Spleen (tissue), 11 donors: ENCODE results near the gene TNFAIP3. TPM values are rescaled to one million over a fixed set of nuclear protein-coding genes. Genes with fewer than 3 reads are reported as not detected.

ENCODE experiments used
- DNase-seq: peaks from one replicate; pipeline ENCODE4 v3.0.0-alpha.2; 2020
- H3K27ac ChIP-seq, 8 donors: fragments of 200-600 bp; sonication (generic) in 7 of 8; 1 replicate in 4 of 8; 2 replicates in 4 of 8; pipeline versions ENCODE4 v1.5.0 to v1.8.0; 2016 to 2021; ENCODE audit warnings: inconsistent platforms in 4 of 8, mild to moderate bottlenecking in 4 of 8, moderate library complexity in 1 of 8
- H3K27me3 ChIP-seq, 7 donors: fragments of 200-600 bp; sonication (generic) in 6 of 7; replicated peaks in 1 of 7; 1 replicate in 4 of 7; 2 replicates in 3 of 7; pipeline versions ENCODE4 v1.5.0 to v1.8.0; 2016 to 2021; ENCODE audit warnings: inconsistent platforms in 3 of 7, mild to moderate bottlenecking in 1 of 7
- H3K36me3 ChIP-seq, 6 donors: fragments of 200-600 bp; sonication (generic) in 5 of 6; 1 replicate in 4 of 6; 2 replicates in 2 of 6; pipeline versions ENCODE4 v1.5.0 to v1.8.0; 2016 to 2021; ENCODE audit warnings: inconsistent platforms in 2 of 6
- H3K4me1 ChIP-seq, 6 donors: fragments of 200-600 bp; sonication (generic) in 5 of 6; 1 replicate in 3 of 6; 2 replicates in 3 of 6; pipeline versions ENCODE4 v1.5.0 to v1.8.0; 2016 to 2021; ENCODE audit warnings: inconsistent platforms in 3 of 6
- H3K4me3 ChIP-seq, 8 donors: fragments of 200-600 bp; sonication (generic) in 7 of 8; 1 replicate in 4 of 8; 2 replicates in 4 of 8; pipeline versions ENCODE4 v1.5.0 to v1.8.0; 2016 to 2021; ENCODE audit warnings: inconsistent platforms in 4 of 8, mild to moderate bottlenecking in 4 of 8, moderate library complexity in 2 of 8
- H3K9me3 ChIP-seq, 8 donors: fragments of 200-600 bp; sonication (generic) in 7 of 8; 1 replicate in 4 of 8; 2 replicates in 4 of 8; pipeline versions ENCODE4 v1.5.0 to v1.8.0; 2016 to 2021; ENCODE audit warnings: inconsistent platforms in 4 of 8
- POLR2A ChIP-seq, 3 donors: fragments of 450-650 bp; IDR thresholded peaks; one replicate each; pipeline ENCODE4 v1.5.1; 2017; ENCODE audit warnings: antibody characterized with exemption in 3 of 3, mild to moderate bottlenecking in 1 of 3
- POLR2AphosphoS5 ChIP-seq, 3 donors: sonication (generic); formaldehyde crosslinking; IDR thresholded peaks; one replicate each; pipeline ENCODE4 v1.5.1; 2017; ENCODE audit warnings: antibody characterized with exemption in 3 of 3
- WGBS, 5 donors: extraction: QIAGEN DNeasy Blood & Tissue Kit in 3 of 5; methylation state at CpG; one replicate each; pipeline versions ENCODE4 v1.1.5 to v1.1.7; 2013 to 2018; 5-methylcytosine and 5-hydroxymethylcytosine counted together
- intact Hi-C: fragments of 100-400 bp; cut with DNase I; formaldehyde crosslinking; loops from one replicate; pipeline ENCODE4 v1.15.0; 2023; ENCODE audit warnings: low total_unique reads
- polyA plus RNA-seq, 3 donors: library from polyadenylated mRNA; stranded (reverse); fragments of 200-250 nt; gene quantifications; one replicate each; pipeline ENCODE4 v1.2.1, GENCODE V29; 2013
- total RNA-seq, 7 donors: library from RNA; depleted of rRNA in 3 of 7; stranded (reverse); fragments of >200 nt in 3 of 7; fragmentation: NEBNext Ultra II Directional in 4 of 7; extraction: Animal tissue kit (Norgen Biotek cat#: 25700) in 4 of 7; gene quantifications; one replicate each; pipeline versions ENCODE4 v1.1.0 to v1.2.1, GENCODE V29; 2016 to 2021
- TF ChIP-seq, protein P1 (sequence below), 11 experiments: fragments of 200-600 bp in 7 of 11; fragments of 450-650 bp in 4 of 11; sonication (generic) in 4 of 11; IDR thresholded peaks in 8 of 11; conservative IDR thresholded peaks in 3 of 11; 1 replicate in 7 of 11; 2 replicates in 4 of 11; pipeline versions ENCODE4 v1.4.0 to v1.8.0; 2016 to 2021; ENCODE audit warnings: antibody characterized with exemption in 11 of 11, inconsistent platforms in 4 of 11, mild to moderate bottlenecking in 1 of 11
- donor health status: healthy with polysubstance abuse.
- donor health status: DM: no; HTN: no; CAD: no; lungs with moderate emphysema.
- donor health status: DM: no; HTN: no; CAD: no.
- donor health status: Bipolar disorder and iron deficiency.
- donor health status: healthy.
- donor health status: DM: no; HTN: no; CAD: no.
- donor health status: DM: yes; HTN: yes; CAD: no.

Gene TNFAIP3
- total and polyA plus RNA-seq, 10 donors = 23.2 to 133 (median 51.7) TPM

DNA sequence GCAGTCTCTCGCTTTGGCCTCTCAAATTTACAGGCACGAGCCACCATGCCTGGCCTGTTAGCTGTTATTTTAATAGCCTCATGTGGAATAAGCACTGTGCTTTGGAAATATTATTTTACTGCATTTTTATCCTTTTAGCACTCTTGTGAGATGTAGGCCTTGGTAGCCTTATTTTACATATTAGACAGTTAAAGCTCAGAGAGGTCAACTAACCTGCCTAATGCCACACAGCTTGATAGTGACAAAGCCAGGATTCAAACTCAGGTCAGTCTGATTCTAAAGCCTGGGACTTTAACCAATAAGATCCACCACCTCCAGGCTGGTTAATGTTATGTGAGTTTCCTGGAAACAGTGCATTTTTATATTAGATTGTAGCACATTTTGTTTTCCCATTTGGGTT lies 9.5 kb downstream of the TNFAIP3 start:
- intact Hi-C loops = no loop called here
- DNase-seq = no peak
- H3K36me3 ChIP-seq = peaks cover 10 to 90% (median 73%) of the 10 kb centered on the region in 6 donors
- TF ChIP-seq, protein P1, sequence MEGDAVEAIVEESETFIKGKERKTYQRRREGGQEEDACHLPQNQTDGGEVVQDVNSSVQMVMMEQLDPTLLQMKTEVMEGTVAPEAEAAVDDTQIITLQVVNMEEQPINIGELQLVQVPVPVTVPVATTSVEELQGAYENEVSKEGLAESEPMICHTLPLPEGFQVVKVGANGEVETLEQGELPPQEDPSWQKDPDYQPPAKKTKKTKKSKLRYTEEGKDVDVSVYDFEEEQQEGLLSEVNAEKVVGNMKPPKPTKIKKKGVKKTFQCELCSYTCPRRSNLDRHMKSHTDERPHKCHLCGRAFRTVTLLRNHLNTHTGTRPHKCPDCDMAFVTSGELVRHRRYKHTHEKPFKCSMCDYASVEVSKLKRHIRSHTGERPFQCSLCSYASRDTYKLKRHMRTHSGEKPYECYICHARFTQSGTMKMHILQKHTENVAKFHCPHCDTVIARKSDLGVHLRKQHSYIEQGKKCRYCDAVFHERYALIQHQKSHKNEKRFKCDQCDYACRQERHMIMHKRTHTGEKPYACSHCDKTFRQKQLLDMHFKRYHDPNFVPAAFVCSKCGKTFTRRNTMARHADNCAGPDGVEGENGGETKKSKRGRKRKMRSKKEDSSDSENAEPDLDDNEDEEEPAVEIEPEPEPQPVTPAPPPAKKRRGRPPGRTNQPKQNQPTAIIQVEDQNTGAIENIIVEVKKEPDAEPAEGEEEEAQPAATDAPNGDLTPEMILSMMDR (IDR thresholded peaks at IDR 0.05 in 8 of 11, conservative IDR thresholded peaks at IDR 0.05 in 3 of 11) = no peak
- no peak overlapping the region for H3K4me3 ChIP-seq
- no peaks in the 10 kb centered on the region for H3K27me3 ChIP-seq
- WGBS, 5 donors = 93 to 100% (median 95%) methylated on average over 2 of the region's 2 CpGs
- H3K9me3 ChIP-seq = no peaks in the 10 kb centered on the region
- H3K4me1 ChIP-seq = peaks cover 28 to 100% (median 68%) of the 10 kb centered on the region in 6 donors
- peak overlapping the region in 3 of 8 donors; percentile 22 to 99 (median 66) for H3K27ac ChIP-seq

DNA sequence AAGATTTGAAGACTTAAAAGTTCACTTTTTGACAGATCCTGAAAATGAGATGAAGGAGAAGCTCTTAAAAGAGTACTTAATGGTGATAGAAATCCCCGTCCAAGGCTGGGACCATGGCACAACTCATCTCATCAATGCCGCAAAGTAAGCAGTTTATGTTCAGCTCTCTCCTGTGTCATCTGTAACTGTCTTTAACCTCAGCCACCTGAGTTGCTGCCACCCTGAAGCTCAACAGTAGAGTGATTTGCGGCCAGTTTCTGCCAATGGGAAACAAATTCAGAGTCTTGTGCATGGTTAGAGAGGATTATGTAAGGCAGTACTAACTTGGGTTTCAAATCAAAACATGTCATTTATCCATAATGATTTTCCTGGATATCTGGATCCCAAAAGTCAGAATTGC lies 10.1 kb downstream of the TNFAIP3 start:
- Histone ChIP-seq H3K4me3 (no peak overlapping the region), H3K27ac (peak overlapping the region in 5 of 8 donors; percentile 22 to 99 (median 66)), H3K36me3 (peaks cover 10 to 90% (median 78%) of the 10 kb centered on the region in 6 donors), H3K9me3 (no peaks in the 10 kb centered on the region), H3K4me1 (peaks cover 23 to 100% (median 65%) of the 10 kb centered on the region in 6 donors), H3K27me3 (no peaks in the 10 kb centered on the region)
- 85 to 93% (median 89%) methylated on average over 3 of the region's 3 CpGs for WGBS, 5 donors
- TF ChIP-seq, protein P1 (IDR thresholded peaks at IDR 0.05 in 8 of 11, conservative IDR thresholded peaks at IDR 0.05 in 3 of 11) = no peak
- peak in 1 of 3 donors; percentile 28 for TF ChIP-seq POLR2AphosphoS5 (IDR thresholded peaks at IDR 0.05)
- no peak for DNase-seq
- intact Hi-C loops = no loop called here

DNA sequence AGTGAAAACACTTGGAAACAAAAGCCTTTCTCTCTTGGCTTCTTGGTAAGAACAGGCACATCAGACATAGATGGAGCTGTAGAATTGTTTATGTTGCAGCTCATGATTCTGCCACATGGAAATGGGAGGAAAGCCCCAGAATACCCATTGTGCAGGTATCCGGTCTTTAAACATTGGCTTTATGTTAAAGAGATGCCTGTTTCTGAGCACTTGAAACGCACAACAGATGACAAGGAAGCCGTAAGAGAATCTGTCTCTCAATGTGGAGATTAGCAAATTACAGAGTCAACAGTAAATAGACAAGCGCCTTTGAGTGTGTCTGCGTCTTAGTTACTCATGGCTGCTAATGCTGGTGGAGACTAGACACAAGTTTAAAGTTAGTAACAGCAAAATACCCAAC lies 10.5 kb downstream of the TNFAIP3 start:
- Histone ChIP-seq H3K4me1 (peaks cover 21 to 100% (median 64%) of the 10 kb centered on the region in 6 donors), H3K27me3 (no peaks in the 10 kb centered on the region), H3K4me3 (no peak overlapping the region), H3K9me3 (no peaks in the 10 kb centered on the region), H3K27ac (peak overlapping the region in 7 of 8 donors; percentile 16 to 99 (median 38)), H3K36me3 (peaks cover 10 to 92% (median 83%) of the 10 kb centered on the region in 6 donors)
- intact Hi-C loops = no loop called here
- no peak for DNase-seq
- WGBS, 5 donors = 86 to 98% (median 95%) methylated on average over 5 of the region's 5 CpGs
- no peak for TF ChIP-seq POLR2A (IDR thresholded peaks at IDR 0.05)
- TF ChIP-seq, protein P1 (IDR thresholded peaks at IDR 0.05 in 8 of 11, conservative IDR thresholded peaks at IDR 0.05 in 3 of 11) = no peak

DNA sequence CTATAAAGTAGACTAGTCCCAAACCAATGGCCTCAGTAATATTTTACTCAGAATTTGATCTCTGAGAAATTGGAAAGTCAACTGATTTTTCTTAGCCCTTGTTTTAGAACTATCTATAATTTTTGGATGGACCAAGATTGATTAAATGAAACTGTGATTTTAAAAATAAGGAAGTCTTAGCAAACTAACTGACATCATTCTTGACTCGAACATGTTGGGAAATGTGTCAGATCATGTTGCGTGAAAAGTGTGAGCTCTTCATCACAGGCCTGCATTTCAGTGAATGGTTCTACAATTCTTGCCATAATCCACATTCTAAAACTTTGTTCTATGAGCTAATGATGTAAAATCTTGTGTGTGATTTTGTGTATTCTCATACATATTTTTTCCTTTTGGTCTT lies 11.0 kb downstream of the TNFAIP3 start:
- H3K4me1 ChIP-seq = peaks cover 21 to 100% (median 64%) of the 10 kb centered on the region in 6 donors
- H3K4me3 ChIP-seq = no peak overlapping the region
- peak overlapping the region in 6 of 8 donors; percentile 18 to 99 (median 62) for H3K27ac ChIP-seq
- H3K36me3 ChIP-seq = peaks cover 10 to 96% (median 86%) of the 10 kb centered on the region in 6 donors
- TF ChIP-seq, protein P1 (IDR thresholded peaks at IDR 0.05 in 8 of 11, conservative IDR thresholded peaks at IDR 0.05 in 3 of 11) = no peak
- TF ChIP-seq POLR2A (IDR thresholded peaks at IDR 0.05) (no peak), POLR2AphosphoS5 (IDR thresholded peaks at IDR 0.05) (no peak)
- H3K27me3 ChIP-seq = no peaks in the 10 kb centered on the region
- WGBS, 5 donors = 36 to 68% (median 57%) methylated on average over 2 of the region's 2 CpGs
- H3K9me3 ChIP-seq = no peaks in the 10 kb centered on the region
- intact Hi-C loops = no loop called here
- no peak for DNase-seq
